Measurements from ENCODE around the gene SLC5A12.

The SLC5A12 gene

DNA sequence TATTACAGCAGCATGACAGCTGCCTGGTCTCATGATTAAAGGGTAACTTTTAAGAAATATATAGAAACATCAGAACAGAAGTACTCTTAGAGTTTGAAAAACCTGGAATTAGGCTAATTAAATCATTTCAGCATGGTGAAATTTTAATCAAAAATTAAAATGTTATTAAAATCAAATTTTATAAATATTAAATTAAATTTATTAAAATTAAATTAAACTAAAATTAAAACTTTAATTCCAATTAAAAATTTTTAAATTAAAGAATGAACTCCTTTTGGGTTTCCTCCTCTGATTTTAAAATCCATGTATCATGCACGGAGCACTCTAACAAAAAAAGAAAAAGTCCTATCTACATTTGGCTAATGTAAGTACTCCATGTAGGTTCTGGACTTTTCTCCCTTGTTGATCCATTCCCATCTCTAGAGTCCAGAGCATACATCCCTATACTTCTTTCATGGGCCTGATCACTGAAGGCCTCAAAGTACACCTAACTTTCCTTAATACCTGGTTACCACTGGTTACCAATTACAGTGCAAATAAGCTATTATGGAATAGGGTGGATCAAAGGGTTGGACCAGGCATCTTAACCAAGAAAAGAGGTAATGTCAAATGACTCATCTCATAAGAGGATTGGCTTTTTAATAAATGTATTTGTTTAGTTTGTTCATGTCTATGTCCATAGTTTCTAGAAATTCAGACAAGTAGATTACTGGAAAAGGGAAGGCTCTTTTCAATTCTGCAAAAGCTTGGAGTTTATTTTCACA lies 101.4 kb downstream of the SLC5A12 start:
- no peak overlapping the region for H3K4me3 ChIP-seq (ENCODE audit: low read length)
- H3K4me1 ChIP-seq (ENCODE audit: insufficient read depth, low read length): no peaks in the 10 kb centered on the region
- H3K36me3 ChIP-seq (ENCODE audit: insufficient read depth, low read length): no peaks in the 10 kb centered on the region
- no peaks in the 10 kb centered on the region for H3K27me3 ChIP-seq (ENCODE audit: insufficient read depth, low read length)
- H3K9me3 ChIP-seq (ENCODE audit: low read length): no peaks in the 10 kb centered on the region
- no peak overlapping the region for H2AFZ ChIP-seq (ENCODE audit: low read depth, low read length)

DNA sequence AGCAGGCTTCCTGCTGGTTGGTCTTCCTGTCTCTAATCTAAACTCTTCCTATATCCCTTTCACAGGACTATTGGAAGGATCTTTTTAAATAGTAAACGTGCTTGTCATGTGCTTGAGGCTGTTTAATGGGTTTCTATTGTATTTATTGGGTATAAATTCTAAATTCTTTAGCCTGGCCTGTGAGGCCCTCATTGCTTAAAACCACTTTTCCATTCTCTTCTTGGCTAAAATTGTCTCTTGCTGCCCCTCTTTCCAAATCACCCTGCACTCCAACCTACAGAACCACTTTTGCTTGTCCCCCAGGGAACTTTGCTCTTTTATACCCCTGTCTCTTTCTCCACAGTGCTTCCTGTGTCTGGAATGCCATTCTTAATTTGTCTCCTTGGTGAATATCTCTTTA lies 103.4 kb downstream of the SLC5A12 start:
- H3K27me3 ChIP-seq (ENCODE audit: insufficient read depth, low read length): no peaks in the 10 kb centered on the region
- no peaks in the 10 kb centered on the region for H3K36me3 ChIP-seq (ENCODE audit: insufficient read depth, low read length)
- no peaks in the 10 kb centered on the region for H3K4me1 ChIP-seq (ENCODE audit: insufficient read depth, low read length)
- peak overlapping the region; percentile 43 for H2AFZ ChIP-seq (ENCODE audit: low read depth, low read length)
- H3K4me3 ChIP-seq (ENCODE audit: low read length): no peak overlapping the region
- peaks cover 2% of the 10 kb centered on the region for H3K9me3 ChIP-seq (ENCODE audit: low read length)
